Lower lobe of right lung (tissue), 2 donors: ENCODE data around the gene MCRIP2. TPM values are rescaled to one million over a fixed set of nuclear protein-coding genes. Genes with fewer than 3 reads are reported as not detected.

Experiments
- ATAC-seq, 2 donors: fragments of 200-7000 bp; cut with Tn5 transposase; one replicate each; pipeline ENCODE4 v1.9.1; 2020 to 2022; ENCODE audit warnings: mild to moderate bottlenecking in 2 of 2, moderate library complexity in 2 of 2
- DNase-seq: peaks from one replicate; pipeline ENCODE4 v3.0.0-alpha.2; 2020
- H3K27ac ChIP-seq: fragments of 200-600 bp; one replicate; pipeline ENCODE4 v1.8.0; 2022
- H3K27me3 ChIP-seq: fragments of 200-600 bp; one replicate; pipeline ENCODE4 v1.8.0; 2022; ENCODE audit warnings: low read depth
- H3K36me3 ChIP-seq: fragments of 200-600 bp; one replicate; pipeline ENCODE4 v1.8.0; 2022; ENCODE audit warnings: mild to moderate bottlenecking
- H3K4me1 ChIP-seq: fragments of 200-600 bp; one replicate; pipeline ENCODE4 v1.8.0; 2022
- H3K4me3 ChIP-seq: fragments of 200-600 bp; one replicate; pipeline ENCODE4 v1.8.0; 2022; ENCODE audit warnings: mild to moderate bottlenecking
- H3K9me3 ChIP-seq: fragments of 200-600 bp; one replicate; pipeline ENCODE4 v1.8.0; 2022
- intact Hi-C: fragments of 100-400 bp; cut with DNase I; formaldehyde crosslinking; loops from one replicate; pipeline ENCODE4 v1.11.0; 2022
- total RNA-seq: library from RNA; stranded (reverse); fragmentation: NEBNext Ultra II Directional; extraction: Animal tissue kit (Norgen Biotek cat#: 25700); gene quantifications from one replicate; pipeline ENCODE4 v1.2.1, GENCODE V29; 2021
- TF ChIP-seq, protein P1 (sequence below): fragments of 200-600 bp; IDR thresholded peaks from one replicate; pipeline ENCODE4 v1.8.0; 2022; ENCODE audit warnings: antibody characterized with exemption, mild to moderate bottlenecking
- donor health status: DM: no; HTN: yes; CAD: no; lungs with severe emphysema.

MCRIP2 gene
- total RNA-seq, 1 donor from 2014 or later, result 47.7 TPM

DNA sequence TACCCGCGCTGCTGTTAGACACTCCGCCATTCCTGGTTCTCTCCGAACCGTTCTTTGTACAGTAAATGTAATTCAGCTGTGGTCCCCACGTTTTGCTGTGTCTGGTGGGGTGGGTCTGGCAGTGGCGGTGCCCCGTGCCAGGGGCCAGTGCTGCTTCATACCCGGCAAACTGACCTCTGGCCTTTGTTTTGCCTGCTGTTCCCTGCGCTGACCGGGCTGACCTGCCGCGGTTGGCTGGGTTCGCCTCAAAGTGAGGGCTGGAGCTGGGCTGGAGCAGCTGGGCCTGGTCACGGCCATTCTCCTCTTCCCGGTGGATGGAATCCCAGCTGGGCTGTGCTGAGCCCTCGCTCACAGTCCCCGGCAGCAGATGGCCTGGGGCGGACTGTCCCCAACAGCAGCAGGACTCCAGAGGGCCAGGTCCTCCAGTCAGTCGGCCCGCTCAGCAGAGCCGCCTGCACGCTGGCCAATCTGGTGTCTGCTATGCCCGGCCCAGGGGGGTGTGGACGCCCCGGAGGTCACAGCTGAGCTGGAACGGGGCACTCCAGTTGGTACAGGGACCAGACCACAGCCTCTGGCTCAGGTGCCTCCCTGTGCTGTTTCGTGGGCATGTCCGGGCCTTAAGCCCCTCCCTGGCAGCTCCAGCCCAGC, 12.3 kb upstream of the MCRIP2 start:
- intact Hi-C loops, result no loop called here
- no peaks in the 10 kb centered on the region for H3K27me3 ChIP-seq
- no peaks in the 10 kb centered on the region for H3K9me3 ChIP-seq
- H3K27ac ChIP-seq, result peak overlapping the region; percentile 68
- peaks cover 50% of the 10 kb centered on the region for H3K36me3 ChIP-seq
- TF ChIP-seq, protein P1, sequence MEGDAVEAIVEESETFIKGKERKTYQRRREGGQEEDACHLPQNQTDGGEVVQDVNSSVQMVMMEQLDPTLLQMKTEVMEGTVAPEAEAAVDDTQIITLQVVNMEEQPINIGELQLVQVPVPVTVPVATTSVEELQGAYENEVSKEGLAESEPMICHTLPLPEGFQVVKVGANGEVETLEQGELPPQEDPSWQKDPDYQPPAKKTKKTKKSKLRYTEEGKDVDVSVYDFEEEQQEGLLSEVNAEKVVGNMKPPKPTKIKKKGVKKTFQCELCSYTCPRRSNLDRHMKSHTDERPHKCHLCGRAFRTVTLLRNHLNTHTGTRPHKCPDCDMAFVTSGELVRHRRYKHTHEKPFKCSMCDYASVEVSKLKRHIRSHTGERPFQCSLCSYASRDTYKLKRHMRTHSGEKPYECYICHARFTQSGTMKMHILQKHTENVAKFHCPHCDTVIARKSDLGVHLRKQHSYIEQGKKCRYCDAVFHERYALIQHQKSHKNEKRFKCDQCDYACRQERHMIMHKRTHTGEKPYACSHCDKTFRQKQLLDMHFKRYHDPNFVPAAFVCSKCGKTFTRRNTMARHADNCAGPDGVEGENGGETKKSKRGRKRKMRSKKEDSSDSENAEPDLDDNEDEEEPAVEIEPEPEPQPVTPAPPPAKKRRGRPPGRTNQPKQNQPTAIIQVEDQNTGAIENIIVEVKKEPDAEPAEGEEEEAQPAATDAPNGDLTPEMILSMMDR, result no peak
- DNase-seq, result no peak
- H3K4me3 ChIP-seq, result no peak overlapping the region
- peaks cover 43% of the 10 kb centered on the region for H3K4me1 ChIP-seq
- ATAC-seq, result no peak

DNA sequence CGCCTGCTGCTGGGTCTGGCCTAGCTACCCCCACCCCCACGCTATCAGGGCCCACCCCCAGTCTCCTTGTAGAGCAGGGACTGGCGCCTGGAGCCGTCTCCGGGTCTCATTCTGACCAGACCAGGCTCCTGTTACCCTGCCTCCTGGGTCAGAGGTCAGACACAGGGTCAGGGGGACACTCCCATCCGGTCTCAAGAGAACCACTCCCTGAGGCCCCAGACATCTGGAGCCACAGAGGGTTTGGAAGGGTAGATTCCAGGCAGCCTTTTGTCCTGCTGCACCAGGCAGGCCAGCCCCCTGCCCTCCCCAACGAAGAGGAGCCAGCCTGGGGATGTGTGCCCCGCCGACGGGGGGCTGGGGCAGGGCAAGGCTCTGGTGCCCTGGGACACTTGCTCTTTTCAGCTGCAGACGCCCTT, 11.8 kb upstream of the MCRIP2 start:
- Histone ChIP-seq H3K27ac (peak overlapping the region; percentile 68), H3K4me1 (peaks cover 46% of the 10 kb centered on the region)

DNA sequence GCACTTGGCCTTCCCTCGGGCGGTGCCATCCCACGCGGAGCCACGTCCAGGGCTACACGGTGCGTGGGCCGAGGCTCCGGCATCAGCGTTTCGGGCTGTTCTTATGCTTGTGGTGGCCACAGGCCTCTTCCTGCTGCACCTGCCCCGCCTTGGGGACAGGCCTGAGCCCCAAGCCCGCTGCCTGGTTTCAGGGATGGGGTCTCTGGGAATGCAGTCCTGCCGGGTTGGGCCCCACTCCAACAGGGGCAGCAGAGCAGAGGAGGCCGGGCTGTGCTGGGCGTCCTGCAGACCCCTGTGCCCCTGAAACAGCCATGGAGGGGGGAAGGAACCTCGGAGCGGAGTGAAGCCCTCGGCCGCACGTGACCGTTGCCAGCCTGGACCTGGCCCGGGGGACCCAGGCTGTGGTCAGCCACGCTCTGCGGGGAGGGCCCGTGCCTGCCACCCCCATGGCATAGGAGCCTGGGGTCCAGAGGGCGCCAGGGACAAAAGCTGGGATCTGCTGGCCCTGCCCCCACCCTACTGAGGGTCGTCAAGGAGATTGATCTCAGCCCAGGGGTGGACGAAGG, 11.3 kb upstream of the MCRIP2 start:
- Histone ChIP-seq H3K36me3 (peaks cover 43% of the 10 kb centered on the region), H3K27ac (peak overlapping the region; percentile 68), H3K4me1 (peaks cover 51% of the 10 kb centered on the region), H3K4me3 (peak overlapping the region; percentile 8), H3K27me3 (no peaks in the 10 kb centered on the region), H3K9me3 (no peaks in the 10 kb centered on the region)
- TF ChIP-seq, protein P1, result no peak
- intact Hi-C loops, result no loop called here
- no peak for ATAC-seq
- no peak for DNase-seq

More for the DNA sequence above, 11.8 kb upstream of the MCRIP2 start:
- intact Hi-C loops, result no loop called here
- Histone ChIP-seq H3K9me3 (no peaks in the 10 kb centered on the region), H3K4me3 (peak overlapping the region; percentile 8), H3K27me3 (no peaks in the 10 kb centered on the region), H3K36me3 (peaks cover 48% of the 10 kb centered on the region)
- ATAC-seq, result peak in 1 of 2 donors; percentile 1
- DNase-seq, result no peak
- TF ChIP-seq, protein P1, result no peak

- peaks cover 53% of the 10 kb centered on the region for H3K4me1 ChIP-seq
- H3K27me3 ChIP-seq, result no peaks in the 10 kb centered on the region
- H3K27ac ChIP-seq, result peak within 1 kb of the TSS; percentile 68
- peaks cover 37% of the 10 kb centered on the region for H3K36me3 ChIP-seq
- H3K9me3 ChIP-seq, result no peaks in the 10 kb centered on the region
- peak; percentile 74 for DNase-seq
- intact Hi-C loops, result no loop called here
- ATAC-seq, result peak; percentile 1 to 7
- peak within 1 kb of the TSS; percentile 8 for H3K4me3 ChIP-seq
- TF ChIP-seq, protein P1, result no peak
These were observed 10.7 kb upstream of the MCRIP2 start, which contains the start of gene WFIKKN1 for GRCh38 chr16:630815-631405. Gene WFIKKN1 (plus strand): TSS chr16:630985. CDS start chr16:631254, 269 bp downstream.

GRCh38 chr16:631808-632358, 9.7 kb upstream of the MCRIP2 start:
- intact Hi-C loops, result no loop called here

More at GRCh38 chr16:631808-632358, 9.7 kb upstream of the MCRIP2 start:
- TF ChIP-seq, protein P1, result no peak
- Histone ChIP-seq H3K4me1 (peaks cover 53% of the 10 kb centered on the region), H3K4me3 (no peak overlapping the region), H3K36me3 (peaks cover 27% of the 10 kb centered on the region), H3K27me3 (no peaks in the 10 kb centered on the region), H3K9me3 (no peaks in the 10 kb centered on the region), H3K27ac (no peak overlapping the region)
- DNase-seq, result no peak
- ATAC-seq, result no peak
